Ovary (tissue), 3 donors: ENCODE data around the gene PGR.

ENCODE experiments used
- EP300 ChIP-seq: sonication (generic); formaldehyde crosslinking; IDR thresholded peaks from one replicate; pipeline ENCODE4 v1.6.1; 2017; ENCODE audit warnings: antibody characterized with exemption
- POLR2A ChIP-seq: fragments of 450-650 bp; IDR thresholded peaks from one replicate; pipeline ENCODE4 v1.6.1; 2017; ENCODE audit warnings: antibody characterized with exemption, mild to moderate bottlenecking, moderate library complexity
- TF ChIP-seq, protein P1 (sequence below), 3 donors: fragments of 450-650 bp in 2 of 3; fragments of 200-600 bp in 1 of 3; IDR thresholded peaks; one replicate each; pipeline versions ENCODE4 v1.5.1 to v1.8.0; 2016 to 2022; ENCODE audit warnings: antibody characterized with exemption in 3 of 3, mild to moderate bottlenecking in 1 of 3
- donor health status: DM: no; HTN: no; CAD: no.

DNA sequence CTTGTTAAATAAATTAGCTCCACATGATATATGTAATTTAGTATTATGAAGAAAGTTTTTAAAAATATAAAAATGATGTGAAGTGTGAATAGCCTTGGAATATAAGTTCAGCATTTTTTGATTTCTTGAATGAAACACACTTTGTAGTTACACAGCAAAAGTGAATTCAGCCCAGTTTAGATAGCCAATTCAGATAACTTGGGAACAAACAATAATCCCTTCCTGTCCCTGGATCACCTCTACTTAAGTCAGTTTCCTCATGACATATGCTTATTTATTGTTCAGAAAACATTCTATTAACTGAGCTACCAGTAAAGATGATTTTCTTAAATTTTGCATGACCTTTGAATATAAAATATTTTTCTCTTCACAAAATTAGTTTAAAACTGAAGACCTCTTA is 107.4 kb downstream of the PGR start:
- no peak for TF ChIP-seq EP300
- TF ChIP-seq, protein P1, sequence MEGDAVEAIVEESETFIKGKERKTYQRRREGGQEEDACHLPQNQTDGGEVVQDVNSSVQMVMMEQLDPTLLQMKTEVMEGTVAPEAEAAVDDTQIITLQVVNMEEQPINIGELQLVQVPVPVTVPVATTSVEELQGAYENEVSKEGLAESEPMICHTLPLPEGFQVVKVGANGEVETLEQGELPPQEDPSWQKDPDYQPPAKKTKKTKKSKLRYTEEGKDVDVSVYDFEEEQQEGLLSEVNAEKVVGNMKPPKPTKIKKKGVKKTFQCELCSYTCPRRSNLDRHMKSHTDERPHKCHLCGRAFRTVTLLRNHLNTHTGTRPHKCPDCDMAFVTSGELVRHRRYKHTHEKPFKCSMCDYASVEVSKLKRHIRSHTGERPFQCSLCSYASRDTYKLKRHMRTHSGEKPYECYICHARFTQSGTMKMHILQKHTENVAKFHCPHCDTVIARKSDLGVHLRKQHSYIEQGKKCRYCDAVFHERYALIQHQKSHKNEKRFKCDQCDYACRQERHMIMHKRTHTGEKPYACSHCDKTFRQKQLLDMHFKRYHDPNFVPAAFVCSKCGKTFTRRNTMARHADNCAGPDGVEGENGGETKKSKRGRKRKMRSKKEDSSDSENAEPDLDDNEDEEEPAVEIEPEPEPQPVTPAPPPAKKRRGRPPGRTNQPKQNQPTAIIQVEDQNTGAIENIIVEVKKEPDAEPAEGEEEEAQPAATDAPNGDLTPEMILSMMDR (IDR thresholded peaks at IDR 0.05): no peak
- TF ChIP-seq POLR2A: no peak
